ENCODE data around the gene ATP6V0D1. TPM values are rescaled to one million over a fixed set of nuclear protein-coding genes. Genes with fewer than 3 reads are reported as not detected.

The ATP6V0D1 gene
- polyA plus RNA-seq, 1 donor from 2014 or later = 188 TPM

GRCh38 chr16:67486805-67487204, 5.8 kb upstream of the ATP6V0D1 start:
- Histone ChIP-seq H2AFZ (ENCODE audit: low read depth, low read length) (no peak overlapping the region), H3F3A (ENCODE audit: insufficient read depth, low read length, poor library complexity, severe bottlenecking) (no peaks in the 10 kb centered on the region), H3K4me3 (ENCODE audit: low read length) (no peak overlapping the region), H3K9me2 (ENCODE audit: insufficient read depth, low read length) (no peaks in the 10 kb centered on the region), H3K27me3 (ENCODE audit: insufficient read depth, low read depth, low read length) (no peaks in the 10 kb centered on the region), H3K36me3 (ENCODE audit: insufficient read depth, low read length) (no peaks in the 10 kb centered on the region), H3K9me3 (ENCODE audit: low read length) (no peaks in the 10 kb centered on the region), H4K20me1 (ENCODE audit: insufficient read depth) (no peaks in the 10 kb centered on the region), H3K9ac (ENCODE audit: low read length) (no peak overlapping the region), H3K79me2 (replicated peaks; ENCODE audit: insufficient read depth, low read length) (no peaks in the 10 kb centered on the region), H3K27ac (ENCODE audit: low read length) (no peak overlapping the region), H3K4me2 (ENCODE audit: low read length) (no peak overlapping the region)
- TF ChIP-seq POLR2AphosphoS5 (IDR thresholded peaks at IDR 0.05) (no peak), SMC3 (conservative IDR thresholded peaks at IDR 0.05; ENCODE audit: poor library complexity) (no peak), MXI1 (conservative IDR thresholded peaks at IDR 0.05; ENCODE audit: poor library complexity, severe bottlenecking) (no peak), EZH2 (IDR thresholded peaks at IDR 0.05; ENCODE audit: borderline replicate concordance, insufficient read depth, low read length, poor library complexity, severe bottlenecking) (no peak)

GRCh38 chr16:67483731-67484525, 3.0 kb upstream of the ATP6V0D1 start:
- no peak overlapping the region for H3K27ac ChIP-seq (ENCODE audit: low read length)
- no peak overlapping the region for H3K4me3 ChIP-seq (ENCODE audit: low read length)
- peaks cover 20% of the 10 kb centered on the region for H3K79me2 ChIP-seq (replicated peaks; ENCODE audit: insufficient read depth, low read length)
- H3K4me2 ChIP-seq (ENCODE audit: low read length) = no peak overlapping the region
- no peaks in the 10 kb centered on the region for H3F3A ChIP-seq (ENCODE audit: insufficient read depth, low read length, poor library complexity, severe bottlenecking)
- no peaks in the 10 kb centered on the region for H3K27me3 ChIP-seq (ENCODE audit: insufficient read depth, low read depth, low read length)
- H3K9me3 ChIP-seq (ENCODE audit: low read length) = no peaks in the 10 kb centered on the region
- H3K36me3 ChIP-seq (ENCODE audit: insufficient read depth, low read length) = no peaks in the 10 kb centered on the region
- TF ChIP-seq, protein P1, sequence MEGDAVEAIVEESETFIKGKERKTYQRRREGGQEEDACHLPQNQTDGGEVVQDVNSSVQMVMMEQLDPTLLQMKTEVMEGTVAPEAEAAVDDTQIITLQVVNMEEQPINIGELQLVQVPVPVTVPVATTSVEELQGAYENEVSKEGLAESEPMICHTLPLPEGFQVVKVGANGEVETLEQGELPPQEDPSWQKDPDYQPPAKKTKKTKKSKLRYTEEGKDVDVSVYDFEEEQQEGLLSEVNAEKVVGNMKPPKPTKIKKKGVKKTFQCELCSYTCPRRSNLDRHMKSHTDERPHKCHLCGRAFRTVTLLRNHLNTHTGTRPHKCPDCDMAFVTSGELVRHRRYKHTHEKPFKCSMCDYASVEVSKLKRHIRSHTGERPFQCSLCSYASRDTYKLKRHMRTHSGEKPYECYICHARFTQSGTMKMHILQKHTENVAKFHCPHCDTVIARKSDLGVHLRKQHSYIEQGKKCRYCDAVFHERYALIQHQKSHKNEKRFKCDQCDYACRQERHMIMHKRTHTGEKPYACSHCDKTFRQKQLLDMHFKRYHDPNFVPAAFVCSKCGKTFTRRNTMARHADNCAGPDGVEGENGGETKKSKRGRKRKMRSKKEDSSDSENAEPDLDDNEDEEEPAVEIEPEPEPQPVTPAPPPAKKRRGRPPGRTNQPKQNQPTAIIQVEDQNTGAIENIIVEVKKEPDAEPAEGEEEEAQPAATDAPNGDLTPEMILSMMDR (IDR thresholded peaks at IDR 0.05; ENCODE audit: poor library complexity, severe bottlenecking) = no peak
- TF ChIP-seq RAD21 (conservative IDR thresholded peaks at IDR 0.05) (no peak), REST (IDR thresholded peaks at IDR 0.05; ENCODE audit: borderline replicate concordance) (no peak), TAF1 (IDR thresholded peaks at IDR 0.05; ENCODE audit: low read depth) (no peak), MXI1 (conservative IDR thresholded peaks at IDR 0.05; ENCODE audit: poor library complexity, severe bottlenecking) (no peak), EP300 (conservative IDR thresholded peaks at IDR 0.05; ENCODE audit: poor library complexity, severe bottlenecking) (no peak), EZH2 (IDR thresholded peaks at IDR 0.05; ENCODE audit: borderline replicate concordance, insufficient read depth, low read length, poor library complexity, severe bottlenecking) (no peak), POLR2AphosphoS5 (IDR thresholded peaks at IDR 0.05) (no peak)
- H3K9ac ChIP-seq (ENCODE audit: low read length) = no peak overlapping the region
- H3K9me2 ChIP-seq (ENCODE audit: insufficient read depth, low read length) = no peaks in the 10 kb centered on the region
- H4K20me1 ChIP-seq (ENCODE audit: insufficient read depth) = no peaks in the 10 kb centered on the region
- H2AFZ ChIP-seq (ENCODE audit: low read depth, low read length) = no peak overlapping the region
